Measurements from ENCODE around the gene COBL.

DNA sequence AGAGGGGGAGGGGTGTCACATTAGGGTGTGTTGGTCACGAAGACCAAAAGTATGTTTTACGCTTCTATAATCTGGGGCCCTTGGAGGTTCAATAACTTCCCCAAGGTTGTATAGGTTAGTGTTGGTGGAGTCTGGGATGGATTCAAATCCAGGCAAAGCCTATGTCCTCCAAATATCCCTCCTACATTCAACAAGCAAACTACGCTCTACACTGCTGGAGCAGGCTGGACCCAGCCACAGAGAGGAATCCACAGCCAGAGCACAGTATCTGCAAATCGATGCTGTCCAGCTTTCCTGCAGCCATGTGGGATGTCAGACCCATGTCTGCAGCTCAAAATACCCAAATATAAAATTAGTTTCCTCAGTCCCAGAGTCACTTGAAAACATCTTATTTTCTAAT is 198.0 kb downstream of the COBL start:
- TF ChIP-seq, protein P1, sequence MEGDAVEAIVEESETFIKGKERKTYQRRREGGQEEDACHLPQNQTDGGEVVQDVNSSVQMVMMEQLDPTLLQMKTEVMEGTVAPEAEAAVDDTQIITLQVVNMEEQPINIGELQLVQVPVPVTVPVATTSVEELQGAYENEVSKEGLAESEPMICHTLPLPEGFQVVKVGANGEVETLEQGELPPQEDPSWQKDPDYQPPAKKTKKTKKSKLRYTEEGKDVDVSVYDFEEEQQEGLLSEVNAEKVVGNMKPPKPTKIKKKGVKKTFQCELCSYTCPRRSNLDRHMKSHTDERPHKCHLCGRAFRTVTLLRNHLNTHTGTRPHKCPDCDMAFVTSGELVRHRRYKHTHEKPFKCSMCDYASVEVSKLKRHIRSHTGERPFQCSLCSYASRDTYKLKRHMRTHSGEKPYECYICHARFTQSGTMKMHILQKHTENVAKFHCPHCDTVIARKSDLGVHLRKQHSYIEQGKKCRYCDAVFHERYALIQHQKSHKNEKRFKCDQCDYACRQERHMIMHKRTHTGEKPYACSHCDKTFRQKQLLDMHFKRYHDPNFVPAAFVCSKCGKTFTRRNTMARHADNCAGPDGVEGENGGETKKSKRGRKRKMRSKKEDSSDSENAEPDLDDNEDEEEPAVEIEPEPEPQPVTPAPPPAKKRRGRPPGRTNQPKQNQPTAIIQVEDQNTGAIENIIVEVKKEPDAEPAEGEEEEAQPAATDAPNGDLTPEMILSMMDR (IDR thresholded peaks at IDR 0.05): no peak
- TF ChIP-seq POLR2A (IDR thresholded peaks at IDR 0.05): no peak
